NCI-H748 (cell line): ENCODE results near the gene TNNI2.

Experiments
- DNase-seq: peaks from one replicate; lab custom pipeline; 2025; ENCODE audit not compliant: unreplicated experiment; lab: John Stamatoyannopoulos, UW

TNNI2 gene

DNA sequence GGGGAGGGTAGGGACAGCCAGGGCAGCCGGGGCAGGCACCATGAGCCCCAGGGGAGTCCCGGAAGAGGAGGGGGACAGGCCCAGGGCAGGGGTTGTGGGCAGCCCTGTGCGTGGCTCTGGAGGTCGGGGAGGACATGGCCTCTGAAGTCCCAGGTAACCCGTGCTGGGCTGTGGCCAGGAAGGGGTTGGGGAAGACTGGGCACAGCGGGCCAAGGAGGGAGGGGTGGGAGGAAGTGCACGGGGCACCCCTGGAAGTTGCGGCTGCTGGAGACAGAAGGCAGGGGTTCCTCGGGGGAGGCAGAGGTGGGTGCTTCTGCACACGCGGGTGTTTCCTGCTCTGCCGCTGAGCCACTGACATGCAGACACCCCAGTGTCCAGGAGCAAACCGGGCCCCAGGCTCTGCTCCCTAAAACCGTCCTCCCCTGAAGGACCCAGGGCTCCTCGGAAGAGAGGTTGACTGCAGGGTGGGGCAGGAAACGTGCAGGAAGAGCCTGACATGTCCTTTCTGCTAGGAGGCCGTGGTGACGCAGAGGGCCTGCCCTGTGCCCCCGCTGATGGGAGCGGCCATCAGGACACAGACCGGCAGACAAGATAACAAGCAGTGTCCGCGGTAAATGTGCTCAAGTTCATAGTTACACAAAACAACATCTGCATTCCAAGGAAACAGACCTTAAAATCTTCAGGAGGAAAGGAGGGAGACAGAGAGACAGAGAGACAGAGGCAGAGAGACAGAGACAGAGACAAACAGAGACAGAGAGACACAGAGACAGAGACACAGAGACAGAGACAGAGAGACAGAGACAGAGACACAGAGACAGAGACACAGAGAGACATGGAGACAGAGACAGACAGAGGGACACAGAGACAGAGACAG, 5.7 kb downstream of the TNNI2 start:
- no peak for DNase-seq

DNA sequence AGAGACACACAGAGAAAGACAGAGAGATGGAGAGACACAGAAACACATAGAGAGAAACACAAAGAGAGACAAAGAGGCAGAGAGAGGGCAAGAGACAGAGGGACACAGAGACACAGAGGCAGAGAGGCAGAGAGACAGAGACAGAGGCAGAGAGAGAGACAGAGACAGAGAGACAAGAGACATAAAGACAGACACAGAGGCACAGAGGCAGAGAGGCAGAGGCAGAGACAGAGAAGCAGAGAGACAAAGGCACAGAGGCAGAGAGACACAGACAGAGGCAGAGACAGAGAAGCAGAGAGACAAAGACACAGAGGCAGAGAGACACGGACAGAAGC, 6.3 kb downstream of the TNNI2 start:
- DNase-seq, result no peak

DNA sequence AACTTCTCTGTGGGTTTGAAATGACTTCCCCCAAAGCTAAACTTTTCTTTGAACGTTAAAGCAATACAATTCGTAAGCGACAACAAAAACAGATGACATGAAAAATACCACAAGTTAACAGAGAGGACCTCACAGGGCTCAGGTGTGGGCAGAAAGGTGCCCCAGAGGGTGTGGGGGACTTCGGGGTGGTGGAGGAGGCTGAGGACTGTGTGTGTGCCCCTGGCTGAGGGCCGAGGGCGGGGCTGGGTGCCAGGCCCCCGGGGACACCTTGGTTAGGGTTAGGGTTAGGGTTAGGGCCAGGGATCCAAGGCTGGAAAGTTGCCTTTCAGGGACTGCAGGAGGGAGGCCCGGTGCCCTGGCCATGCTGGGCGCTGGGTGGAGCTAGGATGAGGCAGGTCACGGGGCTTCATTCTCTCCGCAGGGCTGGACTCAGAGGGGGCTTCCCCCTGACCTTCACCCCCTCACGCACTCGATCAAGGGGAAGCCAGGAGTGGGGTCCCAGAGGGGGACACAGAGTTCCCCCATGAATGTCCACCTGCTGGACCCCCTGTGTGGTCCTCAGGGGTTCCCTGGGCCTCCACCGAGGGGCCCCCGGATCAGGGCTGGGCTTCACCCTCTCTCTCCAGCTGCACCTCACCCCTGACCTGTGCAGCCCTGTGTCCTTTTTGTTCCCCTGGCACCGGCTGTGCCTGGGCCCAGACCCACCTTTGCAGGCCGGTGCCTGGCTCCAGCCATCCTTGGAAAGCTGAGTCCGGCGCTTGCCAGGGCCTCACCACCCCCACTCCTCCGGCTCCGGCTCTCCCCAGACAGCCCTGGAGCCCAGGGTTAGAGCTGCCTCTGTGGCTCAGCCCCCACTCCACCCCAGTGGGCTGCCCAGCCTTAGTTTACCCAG, 7.0 kb downstream of the TNNI2 start:
- no peak for DNase-seq

DNA sequence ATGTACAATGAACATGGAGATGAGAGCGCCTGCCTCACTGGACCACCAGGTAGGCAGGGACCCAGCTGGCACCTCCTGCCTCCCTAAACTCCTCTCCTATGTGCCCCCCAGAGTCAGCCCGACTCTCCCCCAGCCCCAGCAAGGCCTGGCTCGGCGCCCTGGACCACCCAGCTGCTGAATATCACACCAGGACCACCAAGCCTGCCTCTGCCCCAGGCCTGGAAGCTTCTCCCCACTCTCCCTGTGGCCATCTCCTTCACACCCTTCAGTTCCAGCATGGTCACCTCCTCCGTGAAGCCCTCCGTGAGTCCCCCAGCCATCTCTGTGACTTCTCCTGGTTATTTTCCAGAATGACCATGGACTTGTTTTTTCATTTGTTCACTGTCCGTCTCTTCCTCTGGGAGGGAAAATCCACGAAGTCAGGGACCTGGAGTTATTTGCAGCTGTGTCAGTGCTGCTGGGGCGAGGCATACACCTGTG, 7.7 kb downstream of the TNNI2 start:
- DNase-seq, result no peak

DNA sequence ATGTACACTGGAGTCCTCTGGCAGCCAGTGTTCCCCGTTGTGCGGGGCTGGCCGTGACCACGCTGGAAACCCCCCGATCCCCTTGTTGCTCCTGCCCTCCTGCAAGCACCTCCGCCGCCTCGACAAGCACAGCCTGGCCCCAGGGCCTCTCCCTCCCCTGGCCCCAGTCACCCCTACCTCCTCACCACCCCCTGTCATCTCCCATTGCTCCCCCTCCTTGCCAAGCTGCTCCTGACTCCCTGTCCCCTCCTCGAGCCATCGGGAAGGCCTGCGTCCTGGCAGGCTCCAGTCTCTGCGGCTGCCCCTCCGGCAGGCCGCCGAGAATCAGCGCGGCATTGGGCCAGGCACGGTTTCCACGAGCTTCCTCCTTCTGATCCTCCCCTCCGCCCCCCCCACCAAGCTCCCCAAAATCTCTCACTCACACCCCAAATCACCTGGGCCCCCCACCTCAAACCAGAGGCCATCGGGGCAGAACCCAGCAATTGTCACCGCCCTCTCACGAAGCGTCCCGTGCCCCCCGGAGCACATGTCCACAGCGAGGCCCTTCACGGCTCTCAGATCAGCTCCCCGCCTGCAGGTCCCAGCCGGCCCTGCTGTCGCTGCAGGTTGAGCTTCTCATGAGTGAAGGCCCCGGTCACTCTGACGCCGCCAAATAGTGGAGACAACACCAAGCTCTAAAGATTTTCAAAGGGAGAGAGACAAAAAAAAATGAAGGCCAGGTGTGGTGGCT, 8.4 kb downstream of the TNNI2 start:
- DNase-seq, result no peak

DNA sequence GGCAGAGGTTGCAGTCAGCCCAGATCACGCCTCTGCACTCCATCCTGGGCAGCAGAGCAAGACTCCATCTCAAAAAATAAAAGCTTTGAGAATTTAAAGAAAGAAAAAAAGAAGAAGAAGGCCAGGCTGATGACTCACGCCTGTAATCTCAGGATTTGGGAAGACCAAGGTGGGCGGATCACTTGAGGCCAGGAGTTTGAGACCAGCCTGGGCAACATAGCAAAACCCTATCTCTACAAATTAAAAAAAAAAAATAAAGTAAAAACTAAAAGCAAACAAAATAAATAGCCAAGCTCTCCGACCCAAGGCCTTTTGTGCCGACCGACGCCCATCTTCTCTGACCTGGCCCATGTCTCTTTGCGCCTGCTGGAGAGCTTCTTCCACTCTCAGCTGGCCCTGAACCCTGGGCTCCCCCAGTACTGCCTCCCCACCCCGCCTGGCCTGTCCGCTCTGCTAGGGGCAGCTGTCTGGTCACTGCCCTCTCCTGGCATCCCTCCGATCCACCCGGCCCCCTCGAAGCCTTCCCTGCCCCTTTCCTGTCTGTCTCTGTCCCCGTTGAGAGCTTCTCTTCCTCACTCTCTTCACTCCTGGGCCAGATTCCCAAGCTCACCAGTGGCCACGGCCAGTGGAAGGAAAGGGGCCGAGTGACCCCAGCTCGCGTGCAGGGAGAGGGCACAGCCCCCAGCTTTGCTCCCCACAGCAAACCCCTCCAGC, 9.3 kb downstream of the TNNI2 start:
- DNase-seq, result no peak

DNA sequence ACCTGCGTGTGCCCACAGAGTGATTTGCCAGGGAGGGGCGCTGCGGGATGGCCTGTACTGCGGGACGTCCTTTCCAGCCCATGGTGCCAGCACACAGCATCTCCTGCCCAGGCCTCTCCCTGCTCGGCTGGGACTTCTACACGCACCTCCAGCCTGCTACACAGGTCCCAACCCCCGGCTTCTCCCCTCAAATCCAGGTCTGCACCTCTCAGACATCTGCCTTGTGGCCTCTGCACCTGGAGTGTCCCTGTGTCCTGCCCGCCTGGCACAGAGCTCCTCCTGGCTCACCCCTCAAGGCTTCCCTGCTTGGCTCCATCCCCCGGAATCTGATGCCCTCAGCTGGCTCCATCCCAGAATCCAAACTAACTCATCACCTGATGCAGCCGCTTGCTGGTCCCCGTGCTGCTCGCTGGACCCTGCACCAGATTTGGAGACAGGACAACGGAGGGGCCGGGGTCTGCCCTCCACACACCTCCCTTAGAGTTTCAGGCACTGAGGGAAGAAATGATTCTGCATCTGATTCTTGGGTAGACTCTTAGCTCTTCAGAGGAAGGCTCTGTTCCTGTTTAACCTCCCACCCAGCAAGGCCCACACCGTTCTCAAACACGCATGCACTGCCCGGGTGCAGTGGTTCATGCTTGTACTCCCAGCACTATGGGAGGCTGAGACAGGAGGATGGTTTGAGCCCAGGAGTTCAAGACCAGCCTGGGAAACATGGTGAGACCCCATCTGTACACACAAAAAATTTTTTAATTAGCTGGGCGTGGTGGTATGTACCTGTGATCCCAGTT, 10.1 kb downstream of the TNNI2 start:
- no peak for DNase-seq

DNA sequence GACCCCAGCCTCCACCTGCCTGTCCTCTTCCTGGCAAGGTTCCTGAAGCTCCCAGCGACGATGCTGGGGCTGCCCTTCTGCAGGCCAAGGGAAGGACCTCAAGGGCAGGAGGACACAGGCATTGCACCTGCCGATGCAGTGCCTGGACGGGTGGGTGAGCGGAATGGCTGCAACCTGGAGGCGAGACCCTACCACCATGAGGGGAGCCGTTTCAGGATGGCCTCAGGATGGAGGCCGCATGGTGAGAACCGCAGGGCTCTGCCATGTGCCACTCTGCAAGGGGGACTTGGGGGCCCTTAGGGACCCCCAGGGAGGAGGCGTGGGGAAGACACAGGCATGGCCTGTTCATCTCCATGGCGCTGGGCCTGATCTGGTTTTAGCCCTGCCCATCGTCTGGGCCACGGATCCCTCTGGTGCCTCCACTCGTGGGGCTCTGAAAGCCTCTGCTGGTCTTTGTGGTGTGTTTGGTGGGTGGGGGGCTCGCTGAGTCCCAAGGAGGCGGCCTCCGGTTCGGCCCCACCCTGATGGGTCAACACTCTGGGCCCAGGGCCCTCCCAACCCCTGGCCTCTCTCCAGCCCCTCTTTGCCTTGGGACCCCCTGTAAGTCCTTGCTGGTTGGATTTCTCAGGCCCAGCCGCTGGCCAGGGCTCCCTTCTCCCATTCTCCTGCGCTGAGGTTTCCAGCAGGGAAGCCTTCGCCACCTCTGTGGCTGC, 12.8 kb downstream of the TNNI2 start:
- no peak for DNase-seq

DNA sequence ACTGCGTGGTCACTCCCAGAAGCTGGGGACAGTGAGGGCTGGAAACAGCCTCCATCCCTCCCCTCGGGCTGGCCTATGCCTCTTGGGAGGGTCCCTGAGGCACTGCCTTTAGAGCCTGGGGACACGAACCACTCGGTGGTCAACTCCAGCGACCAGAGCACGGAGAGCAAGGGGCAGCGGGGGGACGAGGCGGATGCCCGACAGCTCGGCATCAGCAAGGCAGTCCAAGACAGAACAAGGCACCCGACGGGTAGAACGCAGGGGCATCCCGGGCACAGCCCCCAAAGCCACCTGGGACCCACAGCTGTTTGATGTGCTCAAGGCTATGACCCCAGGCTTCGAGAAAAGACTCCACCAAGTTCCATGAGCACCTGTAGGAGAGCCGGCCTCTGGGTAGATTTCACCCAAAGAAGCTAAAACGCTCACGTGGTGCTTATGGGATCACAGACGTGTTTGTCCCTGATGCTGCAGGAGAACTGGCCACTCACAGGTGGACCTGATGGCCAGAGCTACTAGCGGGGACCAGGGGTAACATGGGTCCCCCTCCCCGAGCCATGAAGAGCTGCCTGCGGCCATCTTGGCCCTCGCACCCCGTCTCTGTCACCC, 13.6 kb downstream of the TNNI2 start:
- no peak for DNase-seq

DNA sequence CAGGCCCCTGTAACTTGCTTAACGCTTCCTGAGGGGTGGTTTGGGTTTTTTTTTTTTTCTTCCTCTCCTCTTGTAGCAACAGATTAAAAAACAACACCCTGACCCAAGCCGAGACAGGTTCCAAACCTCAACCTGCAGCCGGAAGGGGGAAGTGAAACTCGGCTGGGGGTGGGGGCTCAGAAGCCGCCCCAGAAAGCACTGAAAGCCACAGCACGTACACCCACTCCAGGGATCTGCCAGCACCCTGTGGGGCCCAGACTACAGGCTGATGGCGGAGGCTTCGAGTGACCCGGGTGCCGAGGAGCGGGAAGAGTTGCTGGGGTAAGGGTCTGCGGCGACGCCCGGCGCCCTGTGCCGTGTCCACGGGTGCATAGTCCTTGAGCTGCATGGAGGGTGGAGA, 14.1 kb downstream of the TNNI2 start, which contains the start of gene LSP1:
Gene LSP1 (plus strand): TSS at position 208 of the 400 bp plus-strand sequence. CDS start 61 bp downstream, at position 269.
- DNase-seq, result no peak

DNA sequence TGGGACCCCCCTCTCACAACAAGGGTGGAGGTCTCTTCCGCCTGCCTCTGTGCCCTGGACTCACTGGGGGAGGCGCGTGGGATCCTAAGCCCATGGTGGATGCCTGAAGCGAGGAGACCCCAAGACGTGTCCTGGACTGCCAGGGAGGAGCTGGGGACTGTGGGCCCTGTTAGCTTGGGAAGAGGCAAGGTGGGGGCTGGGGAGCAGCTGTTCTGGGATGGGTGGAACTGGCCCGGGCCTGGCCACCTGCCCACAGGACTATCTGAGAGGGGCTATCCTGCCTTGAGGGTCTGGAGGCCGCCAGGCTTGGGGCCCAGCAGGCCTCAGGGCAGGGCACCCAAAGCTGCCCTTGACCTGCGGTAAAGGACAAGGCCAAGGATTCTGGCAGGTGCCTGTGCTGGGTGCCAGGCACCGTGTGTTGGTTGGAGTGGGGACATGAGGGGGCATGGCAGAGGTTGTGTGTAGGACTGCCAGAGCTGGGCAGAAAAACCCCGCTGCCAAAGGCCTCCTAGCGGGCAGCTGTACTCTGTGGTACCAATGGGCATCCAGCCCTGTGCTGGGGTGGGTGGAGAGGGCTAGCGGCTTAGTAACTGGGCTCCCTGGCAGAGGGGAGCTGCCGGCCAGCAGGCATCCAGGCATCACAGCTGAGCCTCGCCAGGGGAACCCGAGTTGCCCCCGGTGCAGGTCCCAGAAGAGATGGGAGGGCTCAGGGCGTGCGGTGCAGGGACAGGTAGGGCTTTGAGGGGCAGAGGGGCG, 14.8 kb downstream of the TNNI2 start:
- DNase-seq, result no peak

DNA sequence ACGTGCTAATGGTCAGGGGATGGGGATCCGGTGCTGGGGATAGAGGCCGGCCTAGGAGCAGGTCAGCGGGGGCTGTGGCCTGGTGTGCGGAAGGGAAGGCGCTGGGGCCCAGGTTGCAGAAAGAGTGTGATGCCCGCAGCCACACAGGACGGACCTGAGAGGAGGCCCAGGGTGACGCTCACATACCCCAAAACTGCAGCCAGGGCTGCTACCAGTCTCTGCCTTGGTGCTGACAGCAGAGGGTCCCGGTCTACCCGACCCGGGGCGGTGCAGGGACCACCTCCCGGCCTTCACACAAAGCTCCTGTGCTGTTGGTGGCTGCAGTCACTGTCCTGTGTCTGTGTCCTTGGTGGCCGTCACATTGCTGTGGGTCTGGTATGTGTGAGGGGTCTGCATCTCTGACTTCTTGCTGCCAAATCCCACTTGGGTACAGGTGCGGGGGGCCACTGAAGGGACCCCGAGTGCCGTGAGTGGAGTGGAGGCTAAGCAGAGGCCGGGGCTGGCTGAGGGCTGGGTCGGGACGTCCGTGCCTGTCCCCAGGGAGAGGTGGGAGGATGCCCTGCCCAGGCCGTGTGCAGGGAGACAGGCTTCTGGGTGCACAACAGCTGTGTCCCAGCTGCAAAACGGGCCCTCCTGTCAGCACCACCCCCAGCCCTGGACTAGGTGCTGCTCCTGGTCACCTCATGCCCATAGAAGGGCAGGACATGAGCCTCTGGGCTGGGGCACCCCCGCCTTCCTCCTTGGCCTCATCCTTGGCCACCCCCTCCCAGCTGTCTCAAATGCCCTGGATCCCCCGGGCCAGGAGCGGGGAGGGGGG, 15.6 kb downstream of the TNNI2 start:
- no peak for DNase-seq

DNA sequence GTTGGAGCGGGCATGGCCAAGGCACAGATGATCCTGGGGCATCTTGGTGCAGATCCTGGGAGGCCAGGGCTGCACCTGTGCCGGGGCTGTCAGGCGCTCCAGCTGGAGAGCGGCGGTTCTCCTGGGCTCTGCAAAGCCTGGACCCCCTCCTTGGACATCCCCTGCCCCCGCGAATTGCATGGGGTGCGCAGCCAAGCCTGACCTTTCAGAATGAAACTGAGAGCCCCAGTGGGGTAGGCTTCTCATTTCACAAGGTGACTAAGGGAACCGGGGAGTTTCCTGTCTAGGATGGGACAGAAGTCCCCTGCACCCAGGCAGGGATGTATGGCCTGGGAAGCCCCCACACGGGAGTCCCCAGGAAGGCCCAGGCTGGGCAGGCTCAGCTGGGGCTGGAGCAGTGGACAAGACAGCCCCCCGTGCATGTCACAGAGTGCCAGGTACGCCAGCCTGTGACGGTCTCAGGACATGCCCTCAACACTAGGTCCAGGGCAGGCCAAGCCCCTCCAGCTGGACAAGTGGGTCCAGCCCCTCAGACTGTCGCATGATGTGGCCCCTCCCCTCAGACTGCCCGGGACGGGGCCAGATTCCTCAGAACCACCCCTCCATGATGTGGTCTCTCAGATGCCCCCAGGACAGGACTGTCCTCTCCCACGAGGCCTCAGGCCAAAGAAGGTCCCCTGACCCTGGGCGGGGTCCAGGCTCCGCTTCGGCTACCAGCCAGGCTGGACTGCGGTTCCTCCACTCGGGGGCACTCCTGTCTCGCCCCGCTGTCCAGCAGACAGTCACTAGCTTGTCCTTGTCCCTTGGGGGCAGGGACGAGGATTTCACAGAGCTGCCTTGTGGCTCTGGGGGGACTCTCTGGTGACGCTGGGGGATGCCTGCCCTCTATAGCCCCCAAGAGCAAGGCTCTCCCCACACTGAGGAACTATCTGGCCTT, 16.4 kb downstream of the TNNI2 start:
- no peak for DNase-seq

DNA sequence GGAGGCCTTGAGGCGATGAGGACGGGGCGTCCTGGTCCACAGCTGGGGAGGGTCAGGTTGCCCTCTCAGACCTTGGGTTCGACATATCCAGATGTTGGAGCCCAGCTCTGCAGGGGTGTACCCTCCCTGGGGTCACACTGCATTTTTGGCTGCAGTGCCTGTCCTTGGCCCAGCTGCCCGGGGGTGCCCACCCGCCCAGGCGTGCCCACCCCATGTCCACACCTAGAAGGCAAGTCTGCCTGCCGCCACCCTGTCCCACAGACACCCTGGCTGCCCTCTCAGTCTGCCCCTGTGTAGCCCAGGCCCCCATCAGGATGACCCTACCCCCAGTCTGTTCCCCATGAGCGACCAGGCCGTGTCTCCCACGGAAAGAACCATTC, 17.1 kb downstream of the TNNI2 start:
- DNase-seq, result no peak

DNA sequence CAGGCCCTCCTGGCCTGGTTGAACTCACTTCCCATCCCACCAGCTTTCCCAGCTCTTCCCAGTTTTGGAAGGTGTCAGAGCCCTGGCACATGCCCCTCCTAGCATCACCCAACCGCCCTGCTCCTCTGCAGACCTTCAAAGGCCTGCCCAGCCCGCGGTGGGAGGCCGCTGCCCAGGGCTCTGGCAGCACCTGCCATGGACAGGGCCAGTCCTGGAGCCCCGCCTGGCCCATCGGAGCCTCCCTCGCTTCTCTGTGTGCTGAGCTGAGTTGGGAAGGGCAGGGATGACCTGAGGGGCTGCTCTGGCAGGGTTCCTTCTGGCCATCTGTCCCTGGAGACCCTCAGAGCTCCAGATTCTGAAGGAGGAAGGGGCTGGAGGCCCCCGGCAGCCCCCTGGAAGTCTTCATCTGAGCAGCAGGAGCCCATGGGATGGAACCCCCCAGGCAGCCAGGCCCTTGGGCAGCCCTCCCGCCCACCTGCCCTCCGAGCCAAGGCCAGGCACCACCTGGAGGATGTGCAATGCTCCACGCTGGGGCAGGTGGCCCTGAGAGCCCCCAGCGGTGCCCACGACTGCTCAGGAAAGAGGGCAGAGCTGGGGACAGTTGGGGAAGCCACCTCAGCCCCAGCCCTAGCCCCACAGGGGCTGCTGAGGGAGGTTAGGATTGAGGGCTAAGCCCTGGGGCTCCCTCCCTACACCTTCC, 17.7 kb downstream of the TNNI2 start:
- DNase-seq, result no peak

DNA sequence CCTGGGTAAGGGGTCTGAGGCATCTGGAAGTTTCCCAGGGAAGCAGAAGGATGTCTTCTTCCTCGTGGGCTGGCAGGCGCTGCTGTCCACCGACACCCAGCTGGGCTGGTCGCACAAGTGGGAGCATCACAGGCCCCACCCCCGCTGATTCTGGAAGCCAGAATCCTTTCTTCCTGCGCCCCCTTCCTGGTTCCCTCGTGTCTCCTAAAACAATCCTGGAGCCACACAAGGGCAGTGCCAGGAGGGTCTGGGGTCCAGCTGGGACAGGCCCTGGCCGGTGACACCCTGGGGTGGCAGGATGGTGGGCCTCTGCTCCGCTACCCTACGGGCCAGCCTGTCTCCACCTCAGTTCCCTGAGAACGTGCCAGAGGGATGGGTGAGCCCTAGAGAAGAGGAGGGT, 18.3 kb downstream of the TNNI2 start:
- no peak for DNase-seq
